HG03095 (cell line): ENCODE measurements around the gene MORN3.
"Not testable (repeated sequence)": the region's sequence is repeated elsewhere in the genome, so short reads cannot be mapped to it uniquely, and the experiment has no call there.

Source experiments
- ATAC-seq: cut with Tn5 transposase; IDR thresholded peaks from one replicate; pipeline ENCODE4 v1.9.1; 2021; ENCODE audit warnings: moderate library complexity; ENCODE audit not compliant: unreplicated experiment

MORN3 gene

DNA sequence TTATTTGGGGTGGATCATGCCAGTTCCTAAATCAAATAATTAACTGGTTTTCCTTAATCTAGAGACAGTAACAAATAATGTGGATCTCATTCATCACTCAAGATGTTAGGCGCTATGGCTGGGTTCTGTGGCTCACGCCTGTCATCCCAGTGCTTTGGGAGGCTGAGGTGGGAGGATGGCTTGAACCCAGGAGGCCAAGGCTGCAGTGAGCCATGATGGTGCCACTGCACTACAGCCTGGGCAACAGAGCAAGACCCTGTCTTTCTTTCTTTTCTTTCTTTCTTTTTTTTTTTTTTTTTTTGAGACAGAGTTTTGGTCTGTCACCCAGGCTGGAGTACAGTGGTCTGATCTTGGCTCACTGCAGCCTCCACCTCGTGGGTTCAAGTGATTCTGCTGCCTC is 23.3 kb upstream of the MORN3 start:
- not testable (repeated sequence) for ATAC-seq

DNA sequence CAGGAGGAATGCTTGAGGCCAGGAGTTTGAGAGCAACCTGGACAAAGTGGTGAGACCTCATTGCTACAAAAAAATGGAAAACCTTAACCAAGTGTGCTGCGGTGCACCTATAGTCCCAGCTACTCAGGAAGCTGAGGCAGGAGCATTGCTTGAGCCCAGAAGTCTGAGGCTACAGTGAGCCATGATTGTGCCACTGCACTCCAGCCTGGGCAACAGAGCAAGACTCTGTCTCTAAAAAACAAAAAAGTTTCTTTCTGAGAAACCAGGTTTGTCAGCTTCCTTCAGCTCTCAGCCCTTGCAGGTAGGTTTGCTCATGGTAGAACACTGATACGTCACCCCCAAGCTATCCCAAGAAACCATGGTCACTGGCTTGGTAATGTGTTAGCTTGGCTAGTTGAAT is 20.0 kb upstream of the MORN3 start:
- no peak for ATAC-seq

DNA sequence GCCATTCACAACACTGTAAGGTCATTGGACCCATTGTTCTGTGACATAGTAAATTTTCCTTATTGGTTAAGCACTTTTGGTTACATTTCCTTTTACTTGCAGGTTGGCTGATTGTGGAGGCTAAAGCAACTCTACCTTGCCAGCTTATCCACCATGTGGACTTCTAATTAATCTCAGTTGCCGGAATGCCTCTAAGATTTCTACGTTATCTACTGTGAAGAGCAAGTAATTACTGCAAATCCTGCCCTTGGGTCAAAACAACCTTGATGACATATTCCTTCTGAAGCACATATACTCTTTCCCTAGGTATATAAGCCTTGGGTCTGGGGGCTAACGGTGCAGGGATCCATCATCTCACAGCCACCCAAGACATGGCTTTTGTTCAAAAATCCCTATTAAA is 19.5 kb upstream of the MORN3 start:
- no peak for ATAC-seq

DNA sequence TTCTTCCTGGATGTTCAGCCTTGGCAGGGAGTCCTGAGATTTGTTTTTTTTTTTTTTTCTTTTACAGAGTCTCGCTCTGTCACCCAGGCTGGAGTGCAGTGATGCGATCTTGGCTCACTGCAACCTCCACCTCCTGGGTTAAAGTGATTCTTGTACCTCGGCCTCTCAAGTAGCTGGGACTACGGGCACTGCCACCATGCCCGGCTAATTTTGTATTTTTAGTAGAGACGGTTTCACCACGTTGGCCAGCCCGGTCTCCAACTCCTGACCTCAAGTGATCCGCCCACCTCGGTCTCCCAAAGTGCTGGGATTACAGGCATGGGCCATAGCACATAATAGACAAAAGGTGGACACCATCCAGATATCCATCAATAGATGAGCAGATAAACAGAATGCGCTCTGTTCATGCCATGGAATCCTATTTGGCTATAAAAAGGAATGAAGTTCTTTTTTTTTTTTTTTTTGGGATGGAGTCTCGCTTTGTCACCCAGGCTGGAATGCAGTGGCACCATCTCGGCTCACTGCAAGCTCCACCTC is 10.3 kb upstream of the MORN3 start:
- not testable (repeated sequence) for ATAC-seq

DNA sequence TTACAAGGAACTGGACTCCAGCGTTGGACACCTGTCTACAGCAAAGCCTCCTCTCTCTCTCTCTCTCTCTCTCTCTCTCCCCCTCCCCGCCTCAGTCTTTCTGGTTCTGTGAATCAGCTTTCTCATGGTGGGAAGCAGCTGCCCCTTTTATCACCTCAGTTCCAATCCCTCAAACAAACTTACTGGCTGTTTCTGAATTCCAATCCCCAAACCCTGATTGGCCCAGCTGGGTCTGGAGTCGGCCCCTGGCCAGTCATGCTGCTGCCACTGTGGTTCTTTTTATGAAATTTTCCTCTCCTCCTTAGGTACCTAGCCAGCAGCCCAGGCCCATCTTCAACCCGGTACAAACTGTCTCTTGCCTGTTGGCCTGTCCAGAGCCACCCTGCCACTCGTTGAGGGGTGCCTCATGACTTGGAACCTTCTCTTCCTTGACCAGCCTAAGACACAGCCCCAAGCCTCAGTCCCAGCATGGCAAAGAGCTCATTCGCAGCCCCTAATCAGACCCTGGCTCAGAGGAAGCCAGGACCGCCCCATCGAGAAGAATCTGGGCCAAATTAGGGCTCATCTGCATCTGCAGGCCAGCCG is 9.4 kb upstream of the MORN3 start:
- no peak for ATAC-seq

DNA sequence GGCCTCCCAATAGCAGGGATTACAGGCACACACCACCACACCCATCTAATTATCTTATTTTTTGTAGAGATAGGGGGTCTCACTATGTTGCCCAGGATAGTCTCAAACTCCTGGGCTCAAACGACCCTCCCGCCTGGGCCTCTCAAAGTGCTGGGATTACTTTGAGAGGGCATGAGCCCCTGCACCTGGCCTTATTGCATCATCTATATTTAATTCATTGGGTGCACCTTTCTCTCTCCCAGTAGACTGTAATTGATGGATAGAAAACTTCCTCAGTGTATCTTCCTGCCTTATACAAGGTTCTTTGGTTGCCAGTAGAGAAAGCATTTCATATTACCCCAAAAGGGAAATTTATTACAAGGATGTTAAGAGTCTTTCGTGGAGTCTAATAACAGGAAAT is 8.9 kb upstream of the MORN3 start:
- no peak for ATAC-seq

DNA sequence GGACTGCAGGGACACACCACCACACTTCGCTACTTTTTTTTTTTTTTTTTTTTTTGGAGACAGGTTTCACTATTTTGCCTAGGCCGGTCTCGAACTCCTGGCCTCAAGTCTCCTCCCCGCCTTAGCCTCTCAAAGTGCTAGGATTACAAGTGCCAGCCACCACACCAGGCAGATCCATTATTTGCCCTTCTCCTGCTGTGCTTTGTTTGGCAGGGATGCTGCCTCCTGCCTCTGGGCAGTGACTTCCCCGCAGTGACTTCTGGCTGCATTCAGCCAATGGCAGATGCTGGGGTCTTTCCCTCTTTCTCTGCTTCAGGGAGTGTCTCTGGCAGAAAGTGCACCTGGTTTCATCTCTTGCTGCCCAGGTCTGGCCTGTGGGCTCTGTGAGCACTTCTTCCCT is 6.7 kb upstream of the MORN3 start:
- no peak for ATAC-seq

DNA sequence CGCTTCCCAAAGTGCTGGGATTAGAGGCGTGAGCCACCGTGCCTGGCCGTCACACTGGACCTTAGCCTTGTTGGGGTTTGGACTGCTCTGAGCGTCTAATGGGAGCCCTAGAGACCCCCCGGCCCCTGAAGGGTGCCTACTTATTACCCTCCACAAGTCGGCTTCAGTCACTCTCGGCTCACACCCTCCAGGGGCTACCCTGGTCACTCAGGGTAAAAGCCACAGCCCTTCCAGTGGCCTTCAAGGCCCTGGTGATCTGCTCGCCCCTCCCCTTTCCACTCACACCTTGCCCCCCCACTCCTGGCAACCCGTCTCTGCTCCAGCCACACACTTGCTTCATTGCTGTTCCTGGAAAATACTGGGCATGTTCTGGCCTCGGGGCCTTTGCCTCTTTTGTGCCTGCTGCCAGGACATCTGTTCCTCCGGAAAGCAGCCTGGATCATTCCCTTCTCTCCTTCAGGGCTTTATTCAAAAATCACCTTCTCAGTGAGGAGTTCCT is 3.6 kb upstream of the MORN3 start:
- no peak for ATAC-seq

DNA sequence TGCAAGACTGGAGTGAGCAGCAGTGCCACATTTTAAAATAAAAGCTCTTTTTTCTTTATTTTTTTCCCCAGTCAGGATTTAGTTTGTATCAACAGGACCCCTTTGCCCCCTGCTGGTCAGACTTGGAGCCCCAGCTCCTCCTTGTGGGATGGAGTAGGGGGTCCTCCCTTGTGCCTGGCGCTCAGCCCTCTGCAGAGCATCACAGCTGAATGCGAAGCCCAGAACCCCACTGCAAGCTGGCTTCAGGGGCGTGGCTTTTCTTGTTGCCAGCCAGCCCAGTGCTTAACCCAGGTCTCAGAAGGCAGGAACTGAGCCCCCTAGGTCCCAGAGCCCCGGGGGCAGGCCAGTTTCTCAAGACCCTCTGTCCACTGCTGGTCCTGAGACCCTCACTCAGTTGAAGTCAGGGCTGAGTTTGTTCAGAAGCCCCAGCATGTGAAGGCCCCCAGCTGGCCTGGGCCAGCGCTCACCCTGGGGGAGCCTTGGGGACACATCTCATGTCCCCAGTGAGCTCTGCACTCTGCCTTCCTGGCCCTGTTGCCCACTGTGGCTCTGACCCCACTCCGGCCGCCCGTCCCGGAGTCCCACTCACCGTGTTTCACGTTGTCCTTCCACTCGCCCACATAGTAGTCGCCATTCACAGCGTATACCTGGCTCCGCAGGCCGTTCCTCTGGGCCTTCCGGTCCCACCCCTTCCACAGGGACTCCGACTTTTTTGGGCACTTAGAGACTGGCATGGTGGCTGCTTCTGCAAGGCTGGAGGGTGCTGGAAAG is 519 bp downstream of the MORN3 start:
- no peak for ATAC-seq

DNA sequence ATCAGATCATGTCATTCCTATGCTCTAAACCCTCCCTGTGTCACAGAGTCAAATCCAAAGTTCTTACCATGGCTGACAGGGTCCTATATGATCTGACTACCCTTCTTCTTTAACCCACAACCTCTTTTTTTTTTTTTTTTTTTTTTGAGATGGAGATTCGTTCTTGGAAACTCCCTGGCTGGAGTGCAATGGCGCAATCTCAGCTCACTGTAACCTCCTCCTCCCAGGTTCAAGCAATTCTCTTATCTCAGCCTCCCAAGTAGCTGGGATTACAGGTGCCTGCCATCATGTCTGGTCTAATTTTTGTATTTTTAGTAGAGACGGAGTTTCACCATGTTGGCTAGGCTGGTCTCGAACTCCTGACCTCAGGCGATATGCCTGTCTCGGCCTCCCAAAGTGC is 2.6 kb downstream of the MORN3 start:
- ATAC-seq, result not testable (repeated sequence)

DNA sequence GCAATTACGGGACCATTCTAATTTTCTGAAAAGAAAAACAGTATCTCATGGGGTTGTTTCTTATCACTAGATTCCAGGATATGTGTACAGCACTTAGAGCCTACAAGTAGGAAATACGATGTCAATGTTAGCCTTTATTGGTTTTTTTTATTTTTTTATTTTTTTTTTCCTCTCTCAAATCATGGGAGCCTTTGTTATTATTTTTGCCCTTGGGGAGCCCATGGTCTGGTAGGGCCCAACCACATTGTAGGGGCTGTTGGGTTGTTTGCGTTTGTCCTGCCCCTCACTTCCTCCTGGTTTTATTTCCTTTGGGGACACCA is 5.9 kb downstream of the MORN3 start:
- ATAC-seq, result no peak

DNA sequence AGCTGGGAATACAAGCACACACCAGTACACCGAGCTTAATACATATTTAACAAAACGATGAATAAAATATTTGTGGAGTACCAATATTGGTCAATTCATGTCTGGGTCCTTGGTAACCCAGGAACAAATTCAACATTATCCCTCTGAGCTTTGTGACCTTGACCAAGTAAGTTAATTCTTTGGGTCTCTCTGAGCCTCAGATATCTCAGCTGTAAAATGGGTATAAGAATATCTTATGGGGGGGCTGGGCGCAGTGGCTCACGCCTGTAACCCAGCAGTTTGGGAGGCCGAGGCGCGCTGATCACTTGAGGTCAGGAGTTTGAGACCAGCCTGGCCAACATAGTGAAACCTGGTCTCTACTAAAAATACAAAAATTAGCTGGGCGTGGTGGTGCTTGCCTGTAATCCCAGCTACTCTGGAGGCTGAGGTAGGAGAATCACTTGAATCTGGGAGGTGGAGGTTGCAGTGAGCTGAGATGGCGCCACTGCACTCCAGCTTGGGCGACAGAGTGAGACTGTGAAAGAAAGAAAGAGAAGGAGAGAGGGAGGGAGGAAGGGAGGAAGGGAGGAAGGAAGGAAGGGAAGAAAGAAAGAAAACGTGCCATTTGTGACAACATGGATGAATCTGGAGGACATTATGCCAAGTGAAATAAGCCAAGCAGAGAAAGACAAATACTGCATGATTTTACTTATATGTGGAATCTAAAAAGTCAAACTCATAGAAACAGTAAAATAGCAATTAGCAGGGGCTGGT is 7.9 kb downstream of the MORN3 start:
- not testable (repeated sequence) for ATAC-seq

DNA sequence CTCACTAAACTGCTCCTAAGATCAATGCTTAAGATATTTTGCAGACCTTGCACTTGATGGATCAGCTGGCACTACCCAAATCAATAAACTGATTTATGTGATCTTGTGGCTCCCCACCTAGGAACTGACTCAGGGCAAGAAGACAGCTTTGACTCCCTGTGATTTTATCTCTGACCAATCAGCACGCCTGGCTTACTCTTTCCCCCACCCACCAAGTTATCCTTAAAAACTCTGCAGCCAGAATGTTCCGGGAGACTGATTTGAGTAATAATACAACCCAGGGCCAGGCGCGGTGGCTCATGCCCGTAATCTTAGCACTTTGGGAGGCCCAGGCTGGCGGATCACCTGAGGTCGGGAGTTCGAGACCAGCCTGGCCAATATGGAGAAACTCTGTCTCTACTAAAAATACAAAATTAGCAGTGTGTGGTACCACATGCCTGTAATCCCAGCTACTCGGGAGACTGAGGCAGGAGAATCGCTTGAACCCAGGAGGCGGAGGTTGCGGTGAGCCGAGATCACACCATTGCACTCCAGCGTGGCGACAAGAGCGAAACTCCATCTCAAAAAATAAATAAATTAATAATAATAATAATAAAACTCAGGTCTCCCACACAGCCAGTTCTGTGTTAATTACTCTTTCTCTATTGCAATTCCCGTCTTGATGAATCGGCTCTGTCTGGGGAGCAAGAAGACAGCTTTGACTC is 12.0 kb downstream of the MORN3 start:
- no peak for ATAC-seq

DNA sequence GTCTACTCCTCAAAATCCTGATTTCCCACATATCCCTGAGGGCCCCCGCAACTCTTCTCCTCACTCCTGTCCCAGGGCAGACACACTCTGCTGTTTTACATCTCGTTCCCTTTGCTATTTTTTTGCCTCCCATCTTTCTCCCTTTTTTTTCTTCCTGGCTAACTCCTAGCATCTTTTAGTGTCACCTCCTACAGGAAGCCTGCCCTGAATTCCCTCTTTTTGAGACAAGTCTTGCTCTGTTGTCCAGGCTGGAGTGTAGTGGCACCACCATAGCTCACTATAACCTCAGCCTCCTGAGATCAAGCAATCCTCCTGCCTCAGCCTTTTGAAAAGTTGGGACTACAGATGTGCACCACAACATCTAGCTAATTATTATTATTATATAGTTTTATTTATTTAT is 13.3 kb downstream of the MORN3 start:
- no peak for ATAC-seq

DNA sequence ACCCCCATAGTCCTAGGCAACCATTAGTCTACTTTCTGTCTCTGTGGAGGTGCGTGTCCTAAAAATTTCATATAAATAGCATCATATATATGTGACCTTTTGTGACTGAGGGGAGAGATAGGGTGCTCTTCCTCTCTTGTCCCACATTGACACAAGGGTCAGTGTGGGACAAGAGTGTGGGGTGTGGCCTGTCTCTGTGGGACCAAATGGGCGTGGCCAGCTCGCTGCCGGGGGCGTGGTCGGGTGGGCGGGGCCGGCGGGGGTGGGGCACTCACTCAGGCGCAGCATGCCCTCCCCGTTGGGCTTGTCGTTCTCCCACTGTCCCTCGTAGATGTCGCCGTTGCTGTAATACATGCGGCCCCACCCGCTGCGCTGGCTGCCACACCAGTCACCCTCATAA is 15.5 kb downstream of the MORN3 start:
- ATAC-seq, result no peak

DNA sequence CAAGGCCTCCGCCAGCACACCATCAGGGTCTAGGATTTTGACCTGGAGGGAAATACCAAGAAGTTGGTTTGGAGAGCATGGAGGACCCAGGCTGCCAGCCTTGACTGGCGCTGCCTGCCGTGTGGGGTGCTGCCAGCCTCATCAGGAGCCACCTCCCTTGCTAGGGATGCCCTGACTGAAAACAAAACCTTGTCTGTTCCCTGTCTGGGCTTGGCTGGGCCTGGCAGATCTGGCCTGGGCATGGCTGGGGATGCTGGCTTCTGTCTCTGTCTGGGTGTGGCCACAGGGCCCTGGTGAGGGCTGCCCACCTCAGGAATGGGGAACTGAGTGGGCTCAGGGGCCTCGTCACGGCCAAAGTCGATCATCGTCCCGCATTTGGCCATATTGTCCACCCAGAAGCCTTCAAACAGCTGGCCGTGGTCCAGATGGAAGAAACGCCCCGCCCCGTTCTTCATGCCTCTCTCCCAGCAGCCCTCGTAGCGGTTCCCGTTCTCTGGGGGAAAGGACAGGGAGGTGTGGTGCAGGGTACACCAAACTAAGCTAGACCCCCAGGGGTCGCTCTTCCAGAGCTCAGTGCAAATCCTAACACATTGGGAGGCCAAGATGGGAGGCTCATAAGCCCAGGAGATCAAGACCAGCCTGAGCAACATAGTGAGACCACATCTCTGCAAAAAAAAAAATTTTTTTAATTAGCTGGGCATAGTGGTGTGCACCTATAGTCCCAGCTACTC is 16.5 kb downstream of the MORN3 start:
- no peak for ATAC-seq

DNA sequence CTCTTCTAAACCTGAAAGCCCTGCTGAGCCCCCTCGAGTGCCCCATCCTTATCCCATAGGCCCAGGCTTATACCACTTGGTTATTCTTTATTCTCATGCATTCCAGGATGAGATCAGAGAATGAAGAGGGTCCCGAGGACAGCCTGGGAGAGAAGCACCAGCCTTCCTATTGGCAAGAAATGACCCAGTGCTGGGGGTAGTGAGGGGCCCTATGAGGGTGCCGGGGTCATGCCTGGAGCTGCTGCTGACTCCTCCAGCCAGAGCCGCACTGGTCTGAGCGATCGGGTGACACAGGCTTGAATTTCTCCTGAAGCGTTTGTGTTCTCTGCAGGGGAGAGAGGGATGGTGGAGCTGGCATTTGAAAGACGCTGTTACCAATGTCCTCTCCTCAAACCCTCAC is 18.1 kb downstream of the MORN3 start:
- no peak for ATAC-seq

DNA sequence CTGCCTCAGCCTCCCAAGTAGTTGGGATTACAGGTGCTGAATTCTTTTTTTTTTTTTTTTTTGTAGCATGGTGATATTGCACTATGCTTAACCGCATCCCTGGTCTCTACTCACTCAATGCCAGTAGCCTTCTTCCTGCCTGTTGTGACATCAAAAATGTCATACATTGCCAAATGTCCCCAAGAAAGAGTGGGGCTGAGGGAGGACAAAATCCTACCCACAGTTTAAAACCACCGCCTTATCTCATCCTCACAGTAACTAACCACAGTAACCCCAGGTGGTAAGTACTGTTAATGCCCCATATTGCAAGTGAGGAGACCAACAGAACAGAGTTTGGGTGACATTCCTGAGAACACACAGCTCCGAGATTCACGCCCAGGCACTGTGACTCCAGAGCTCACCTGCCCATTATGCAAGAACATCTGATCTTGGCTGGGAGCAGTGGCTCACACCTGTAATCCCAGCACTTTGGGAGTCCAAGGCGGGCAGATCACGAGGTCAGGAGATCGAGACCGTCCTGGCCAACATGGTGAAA is 19.6 kb downstream of the MORN3 start:
- ATAC-seq, result no peak

DNA sequence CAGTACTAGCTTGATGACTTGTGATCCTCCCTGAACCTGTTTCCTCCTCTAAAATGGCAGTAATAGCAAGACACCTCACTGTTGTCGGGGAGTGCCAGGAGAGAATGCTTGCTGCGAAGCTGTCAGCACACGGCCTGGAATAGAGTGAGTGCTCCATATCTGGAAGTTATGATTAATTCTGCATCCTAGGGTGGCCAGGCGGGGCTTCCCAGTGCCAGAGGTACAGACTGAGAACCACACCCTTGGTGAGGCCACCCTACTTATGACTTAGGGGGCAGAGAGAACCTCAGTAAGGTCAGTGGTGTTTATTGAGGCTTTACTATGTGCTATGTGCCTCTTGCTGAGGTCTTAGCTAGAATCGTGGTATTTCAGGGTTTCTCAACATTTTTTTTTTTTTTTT is 20.1 kb downstream of the MORN3 start:
- ATAC-seq, result no peak

DNA sequence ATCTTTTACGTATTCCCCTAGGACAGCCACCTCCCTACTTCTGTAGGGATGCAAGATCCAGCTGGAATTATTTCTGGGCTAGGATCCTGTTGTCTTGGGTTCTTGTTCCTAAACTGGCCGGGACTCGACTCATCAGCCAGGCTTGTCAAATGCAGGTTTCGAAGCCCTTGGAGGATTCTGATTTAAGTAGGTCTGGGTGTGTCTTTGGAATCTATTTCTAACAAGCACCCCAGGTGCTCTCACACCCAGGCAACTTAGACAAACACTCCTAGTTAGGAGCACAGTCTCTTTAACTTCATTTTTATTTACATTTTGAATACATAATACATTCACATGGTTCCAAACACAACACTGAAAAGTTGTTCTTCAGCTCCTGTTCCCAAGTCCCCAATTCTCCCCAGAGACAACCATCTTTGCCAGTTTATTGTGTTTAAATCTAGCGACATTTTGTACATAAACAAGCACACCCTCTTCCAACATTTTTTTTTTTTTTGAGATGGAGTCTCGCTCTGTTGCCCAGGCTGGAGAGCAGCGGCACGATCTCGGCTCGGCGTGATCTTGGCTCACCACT is 20.9 kb downstream of the MORN3 start:
- no peak for ATAC-seq
